DND-41 (cell line): ENCODE measurements around the gene OR4D6.

Experiments
- EZH2 ChIP-seq: IDR thresholded peaks from 3 replicates; pipeline ENCODE4 v1.6.1; 2012; ENCODE audit warnings: borderline replicate concordance, low read depth, mild to moderate bottlenecking, moderate library complexity, low read length, inconsistent platforms; ENCODE audit not compliant: severe bottlenecking
- TF ChIP-seq, protein P1 (sequence below): IDR thresholded peaks from 2 replicates; pipeline ENCODE4 v1.5.1; 2012; ENCODE audit warnings: borderline replicate concordance, low read length, moderate library complexity, mild to moderate bottlenecking; ENCODE audit not compliant: poor library complexity, severe bottlenecking; ENCODE audit errors: extremely low read depth

GRCh38 chr11:59437770-59438169 is 19.0 kb upstream of the OR4D6 start:
- TF ChIP-seq, protein P1, sequence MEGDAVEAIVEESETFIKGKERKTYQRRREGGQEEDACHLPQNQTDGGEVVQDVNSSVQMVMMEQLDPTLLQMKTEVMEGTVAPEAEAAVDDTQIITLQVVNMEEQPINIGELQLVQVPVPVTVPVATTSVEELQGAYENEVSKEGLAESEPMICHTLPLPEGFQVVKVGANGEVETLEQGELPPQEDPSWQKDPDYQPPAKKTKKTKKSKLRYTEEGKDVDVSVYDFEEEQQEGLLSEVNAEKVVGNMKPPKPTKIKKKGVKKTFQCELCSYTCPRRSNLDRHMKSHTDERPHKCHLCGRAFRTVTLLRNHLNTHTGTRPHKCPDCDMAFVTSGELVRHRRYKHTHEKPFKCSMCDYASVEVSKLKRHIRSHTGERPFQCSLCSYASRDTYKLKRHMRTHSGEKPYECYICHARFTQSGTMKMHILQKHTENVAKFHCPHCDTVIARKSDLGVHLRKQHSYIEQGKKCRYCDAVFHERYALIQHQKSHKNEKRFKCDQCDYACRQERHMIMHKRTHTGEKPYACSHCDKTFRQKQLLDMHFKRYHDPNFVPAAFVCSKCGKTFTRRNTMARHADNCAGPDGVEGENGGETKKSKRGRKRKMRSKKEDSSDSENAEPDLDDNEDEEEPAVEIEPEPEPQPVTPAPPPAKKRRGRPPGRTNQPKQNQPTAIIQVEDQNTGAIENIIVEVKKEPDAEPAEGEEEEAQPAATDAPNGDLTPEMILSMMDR, result no peak
- TF ChIP-seq EZH2, result no peak
